HG02588 (cell line): ENCODE data around the gene TNF.
"Not testable (repeated sequence)": the region's sequence is repeated elsewhere in the genome, so short reads cannot be mapped to it uniquely, and the experiment has no call there.

ENCODE experiments used
- ATAC-seq: cut with Tn5 transposase; IDR thresholded peaks from one replicate; pipeline ENCODE4 v1.9.1; 2021; ENCODE audit warnings: mild to moderate bottlenecking, moderate library complexity; ENCODE audit not compliant: unreplicated experiment

The TNF gene

GRCh38 chr6:31586599-31587281 lies 11.4 kb downstream of the TNF start:
- ATAC-seq: no peak

GRCh38 chr6:31587791-31588777 lies 12.7 kb downstream of the TNF start:
- ATAC-seq: no peak

GRCh38 chr6:31588871-31589650 lies 13.7 kb downstream of the TNF start:
- no peak for ATAC-seq

GRCh38 chr6:31590691-31591090 lies 15.3 kb downstream of the TNF start:
- ATAC-seq: not testable (repeated sequence)

- no peak for ATAC-seq
Measured at GRCh38 chr6:31592396-31592771, 17.0 kb downstream of the TNF start.

- ATAC-seq: no peak
Measured at GRCh38 chr6:31597006-31597405, 21.6 kb downstream of the TNF start.

GRCh38 chr6:31607317-31607716 lies 32.0 kb downstream of the TNF start:
- ATAC-seq: no peak

- no peak for ATAC-seq
Measured at GRCh38 chr6:31609519-31610406, 34.4 kb downstream of the TNF start.

GRCh38 chr6:31610968-31611367 lies 35.6 kb downstream of the TNF start:
- ATAC-seq: no peak

GRCh38 chr6:31614075-31614619 lies 38.8 kb downstream of the TNF start:
- ATAC-seq: no peak

GRCh38 chr6:31614684-31615578 lies 39.6 kb downstream of the TNF start, which contains the start of gene AIF1:
AIF1 (plus strand) TSS chr6:31615234; CDS start chr6:31615330, 96 bp downstream.
- ATAC-seq: no peak

GRCh38 chr6:31615748-31616147 lies 40.4 kb downstream of the TNF start:
- no peak for ATAC-seq

- ATAC-seq: no peak
Measured at GRCh38 chr6:31617010-31617409, 41.6 kb downstream of the TNF start.

GRCh38 chr6:31619805-31620585 lies 44.6 kb downstream of the TNF start:
- ATAC-seq: peak; percentile 74

- peak; percentile 61 for ATAC-seq
Measured at GRCh38 chr6:31620586-31621319, 45.4 kb downstream of the TNF start, which contains the start of gene PRRC2A. PRRC2A (plus strand) TSS chr6:31620715; CDS start chr6:31622790, 2,075 bp downstream.

- ATAC-seq: no peak
Measured at GRCh38 chr6:31621320-31621939, 46.1 kb downstream of the TNF start.

- no peak for ATAC-seq
Measured at GRCh38 chr6:31621991-31622390, 46.6 kb downstream of the TNF start.
